Measurements from ENCODE around the gene DCBLD1.
"Not testable (repeated sequence)": the region's sequence is repeated elsewhere in the genome, so short reads cannot be mapped to it uniquely, and the experiment has no call there.

DCBLD1 gene

DNA sequence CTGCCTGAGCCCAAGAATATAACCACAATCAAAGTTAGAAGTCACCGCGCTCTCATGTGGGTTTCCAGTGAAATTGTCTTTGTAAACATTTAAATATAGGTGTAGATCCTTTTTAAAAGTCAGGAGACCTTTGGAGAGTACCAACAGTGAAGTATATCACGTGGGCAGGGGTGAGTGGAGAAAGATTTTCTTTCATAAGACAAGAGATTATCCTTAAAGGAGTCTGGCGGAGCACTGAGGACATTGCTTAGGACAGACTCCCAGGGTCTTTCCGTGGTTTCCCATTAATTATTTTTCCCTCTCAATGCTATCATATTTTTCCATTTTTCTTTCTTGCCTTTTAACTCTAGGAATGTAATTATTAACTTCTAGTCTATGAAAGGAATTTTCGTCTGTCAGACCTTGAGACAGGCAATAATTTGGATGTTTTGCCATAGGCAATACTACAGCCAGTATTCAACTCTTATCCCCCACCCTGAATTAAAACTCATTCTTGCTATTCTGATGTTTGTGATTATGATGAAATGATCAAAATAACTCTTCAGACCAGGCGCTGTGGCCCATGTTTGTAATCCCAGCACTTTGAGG, 31.4 kb downstream of the DCBLD1 start:
- Histone ChIP-seq H3K36me3 (no peaks in the 10 kb centered on the region), H3K4me3 (ENCODE audit: low read depth, low read length) (no peak overlapping the region), H3K27me3 (no peaks in the 10 kb centered on the region), H3K9me3 (no peaks in the 10 kb centered on the region), H3K4me1 (no peaks in the 10 kb centered on the region)
- no peak for DNase-seq
- TF ChIP-seq, protein P1, sequence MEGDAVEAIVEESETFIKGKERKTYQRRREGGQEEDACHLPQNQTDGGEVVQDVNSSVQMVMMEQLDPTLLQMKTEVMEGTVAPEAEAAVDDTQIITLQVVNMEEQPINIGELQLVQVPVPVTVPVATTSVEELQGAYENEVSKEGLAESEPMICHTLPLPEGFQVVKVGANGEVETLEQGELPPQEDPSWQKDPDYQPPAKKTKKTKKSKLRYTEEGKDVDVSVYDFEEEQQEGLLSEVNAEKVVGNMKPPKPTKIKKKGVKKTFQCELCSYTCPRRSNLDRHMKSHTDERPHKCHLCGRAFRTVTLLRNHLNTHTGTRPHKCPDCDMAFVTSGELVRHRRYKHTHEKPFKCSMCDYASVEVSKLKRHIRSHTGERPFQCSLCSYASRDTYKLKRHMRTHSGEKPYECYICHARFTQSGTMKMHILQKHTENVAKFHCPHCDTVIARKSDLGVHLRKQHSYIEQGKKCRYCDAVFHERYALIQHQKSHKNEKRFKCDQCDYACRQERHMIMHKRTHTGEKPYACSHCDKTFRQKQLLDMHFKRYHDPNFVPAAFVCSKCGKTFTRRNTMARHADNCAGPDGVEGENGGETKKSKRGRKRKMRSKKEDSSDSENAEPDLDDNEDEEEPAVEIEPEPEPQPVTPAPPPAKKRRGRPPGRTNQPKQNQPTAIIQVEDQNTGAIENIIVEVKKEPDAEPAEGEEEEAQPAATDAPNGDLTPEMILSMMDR (IDR thresholded peaks at IDR 0.05; ENCODE audit: low read depth, low read length) = no peak

DNA sequence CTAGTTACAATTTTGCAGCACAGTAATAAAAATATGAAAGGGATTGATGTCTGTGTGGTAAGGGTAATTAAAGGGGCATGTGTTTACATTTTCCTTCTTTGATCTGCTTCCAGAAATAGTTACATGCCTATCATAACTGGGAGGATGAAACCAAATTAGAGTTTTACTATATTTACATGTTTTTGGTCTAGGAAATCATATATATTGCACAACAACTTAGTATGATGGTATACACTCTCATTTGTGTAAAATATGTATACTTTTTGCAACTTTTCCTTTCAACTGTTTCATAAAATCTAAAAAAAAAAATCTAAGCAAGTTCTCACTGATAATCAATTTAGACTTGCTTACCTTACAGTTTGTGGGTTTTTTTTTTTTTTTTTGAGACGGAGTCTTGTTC, 32.2 kb downstream of the DCBLD1 start:
- no peaks in the 10 kb centered on the region for H3K4me1 ChIP-seq
- no peaks in the 10 kb centered on the region for H3K27me3 ChIP-seq
- DNase-seq = no peak
- no peaks in the 10 kb centered on the region for H3K9me3 ChIP-seq
- TF ChIP-seq, protein P1 (IDR thresholded peaks at IDR 0.05; ENCODE audit: low read depth, low read length) = no peak
- no peaks in the 10 kb centered on the region for H3K36me3 ChIP-seq
- H3K4me3 ChIP-seq (ENCODE audit: low read depth, low read length) = no peak overlapping the region

DNA sequence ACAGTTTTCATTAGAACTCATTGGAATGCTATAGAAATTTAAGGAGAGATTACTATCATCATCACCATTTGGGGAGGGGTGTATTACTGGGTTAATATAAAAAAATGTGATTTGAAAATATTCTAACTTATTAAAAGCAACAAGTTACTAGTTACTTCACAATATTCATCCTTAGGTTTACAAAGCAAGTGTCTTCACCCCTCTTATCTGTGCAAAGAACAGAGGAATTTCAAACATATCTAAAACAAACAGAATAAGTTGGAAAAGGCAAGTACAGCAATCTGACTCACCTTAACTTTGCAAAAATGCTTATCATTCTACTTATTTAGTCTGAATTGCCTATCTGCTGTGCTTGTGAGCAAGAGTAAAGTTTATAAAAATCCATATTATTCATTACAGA, 32.9 kb downstream of the DCBLD1 start:
- no peaks in the 10 kb centered on the region for H3K4me1 ChIP-seq
- no peak for DNase-seq
- H3K9me3 ChIP-seq = no peaks in the 10 kb centered on the region
- H3K4me3 ChIP-seq (ENCODE audit: low read depth, low read length) = no peak overlapping the region
- TF ChIP-seq, protein P1 (IDR thresholded peaks at IDR 0.05; ENCODE audit: low read depth, low read length) = no peak
- H3K36me3 ChIP-seq = no peaks in the 10 kb centered on the region
- no peaks in the 10 kb centered on the region for H3K27me3 ChIP-seq

DNA sequence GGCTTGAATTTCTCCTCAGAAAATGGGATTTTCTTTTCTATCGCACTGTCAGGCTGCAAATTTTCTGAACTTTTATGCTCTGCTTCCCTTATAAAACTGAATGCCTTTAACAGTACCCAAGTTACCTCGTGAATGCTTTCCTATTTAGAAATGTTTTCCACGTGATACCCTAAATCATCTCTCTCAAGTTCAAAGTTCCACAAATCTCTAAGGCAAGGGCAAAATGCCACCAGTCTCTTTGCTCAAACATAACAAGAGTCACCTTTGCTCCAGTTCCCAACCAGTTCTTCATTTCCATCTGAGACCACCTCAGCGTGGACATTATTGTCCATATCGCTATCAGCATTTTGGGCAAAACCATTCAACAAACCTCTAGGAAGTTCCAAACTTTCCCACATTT, 35.5 kb downstream of the DCBLD1 start:
- not testable (repeated sequence) for H3K36me3 ChIP-seq; H3K27me3 ChIP-seq; DNase-seq; H3K4me3 ChIP-seq (ENCODE audit: low read depth, low read length); H3K9me3 ChIP-seq; H3K4me1 ChIP-seq

DNA sequence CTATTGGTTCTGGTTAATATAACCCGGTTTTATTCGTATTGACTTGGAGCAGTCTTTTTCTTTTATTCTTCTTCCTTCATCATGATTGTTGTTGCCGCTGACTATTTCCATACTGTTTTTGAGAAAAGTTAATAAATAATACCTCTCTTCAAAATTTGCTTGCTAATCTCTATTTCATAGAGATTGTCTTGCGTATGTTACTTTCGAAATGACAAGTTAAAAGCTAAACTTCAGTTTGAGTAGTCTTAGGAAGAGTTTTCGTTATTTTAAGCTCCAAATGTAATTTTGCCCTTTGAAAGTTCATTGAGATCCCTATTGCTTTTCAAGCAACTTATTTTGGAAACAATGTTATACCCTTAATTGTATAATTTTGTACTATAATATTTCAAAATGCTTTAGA, 36.4 kb downstream of the DCBLD1 start:
- DNase-seq = no peak
- H3K27me3 ChIP-seq = no peaks in the 10 kb centered on the region
- H3K36me3 ChIP-seq = no peaks in the 10 kb centered on the region; the same call in 1 of the 2 replicates
- peaks cover 8% of the 10 kb centered on the region; the same call in 1 of the 2 replicates for H3K4me1 ChIP-seq
- no peaks in the 10 kb centered on the region for H3K9me3 ChIP-seq
- no peak overlapping the region for H3K4me3 ChIP-seq (ENCODE audit: low read depth, low read length)
- TF ChIP-seq, protein P1 (IDR thresholded peaks at IDR 0.05; ENCODE audit: low read depth, low read length) = no peak

DNA sequence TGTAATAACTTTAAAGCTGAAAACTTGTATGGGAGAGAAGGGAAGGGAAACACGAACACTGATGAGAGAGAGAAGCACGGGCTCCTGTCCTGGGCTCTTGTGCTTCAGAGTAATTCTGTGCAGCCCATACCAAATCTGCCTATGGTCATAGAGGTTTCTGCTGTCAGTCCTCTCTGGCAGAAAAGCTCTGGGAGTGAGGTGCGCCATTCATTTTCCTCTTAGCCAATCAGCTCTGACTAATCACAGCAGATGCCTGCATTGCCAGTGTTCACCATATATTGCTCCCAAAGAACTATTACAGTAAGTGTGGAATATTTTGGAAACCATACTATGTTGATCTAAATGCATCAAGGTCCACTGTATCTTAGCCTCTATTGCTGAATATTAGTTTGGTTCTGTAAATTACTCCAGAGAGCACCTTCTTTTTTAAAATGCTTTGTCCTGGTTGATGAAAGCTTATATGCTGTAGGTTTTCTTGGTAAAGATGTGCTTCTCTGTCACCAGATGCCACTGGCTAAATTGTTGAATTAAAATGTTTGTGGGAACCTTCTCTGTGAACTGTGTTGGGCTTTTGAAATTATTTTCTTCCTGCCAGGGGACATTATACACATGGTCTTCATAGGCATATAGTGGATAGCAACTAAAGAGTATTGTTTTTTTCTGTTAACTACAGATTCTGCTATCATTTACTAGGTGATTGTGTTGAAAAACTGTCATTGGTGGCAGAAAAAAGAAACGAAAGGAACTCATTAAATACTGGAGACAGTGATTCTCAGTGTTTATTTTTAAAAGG, 38.3 kb downstream of the DCBLD1 start:
- no peak for DNase-seq
- Histone ChIP-seq H3K4me3 (ENCODE audit: low read depth, low read length) (no peak overlapping the region), H3K9me3 (no peaks in the 10 kb centered on the region), H3K36me3 (no peaks in the 10 kb centered on the region; the same call in 1 of the 2 replicates), H3K4me1 (peaks cover 12% of the 10 kb centered on the region; the same call in 1 of the 2 replicates), H3K27me3 (no peaks in the 10 kb centered on the region)
- TF ChIP-seq, protein P1 (IDR thresholded peaks at IDR 0.05; ENCODE audit: low read depth, low read length) = no peak

All from BE2C (cell line).